NOMO-1 (cell line): ENCODE data around the gene SLC44A5.
"Not testable (repeated sequence)": the region's sequence is repeated elsewhere in the genome, so short reads cannot be mapped to it uniquely, and the experiment has no call there.

Experiments used
- DNase-seq, 2 experiments: peaks; one replicate each; lab custom pipeline; 2025; ENCODE audit not compliant: unreplicated experiment in 2 of 2; lab: John Stamatoyannopoulos, UW

Gene SLC44A5

GRCh38 chr1:75203415-75204277 is 407.3 kb downstream of the SLC44A5 start:
- peak in 1 of 2 experiments; percentile 34 for DNase-seq

- no peak for DNase-seq
Measured at GRCh38 chr1:75202751-75203150, 408.2 kb downstream of the SLC44A5 start.

GRCh38 chr1:75198761-75199160 is 412.2 kb downstream of the SLC44A5 start:
- DNase-seq = no peak

DNA sequence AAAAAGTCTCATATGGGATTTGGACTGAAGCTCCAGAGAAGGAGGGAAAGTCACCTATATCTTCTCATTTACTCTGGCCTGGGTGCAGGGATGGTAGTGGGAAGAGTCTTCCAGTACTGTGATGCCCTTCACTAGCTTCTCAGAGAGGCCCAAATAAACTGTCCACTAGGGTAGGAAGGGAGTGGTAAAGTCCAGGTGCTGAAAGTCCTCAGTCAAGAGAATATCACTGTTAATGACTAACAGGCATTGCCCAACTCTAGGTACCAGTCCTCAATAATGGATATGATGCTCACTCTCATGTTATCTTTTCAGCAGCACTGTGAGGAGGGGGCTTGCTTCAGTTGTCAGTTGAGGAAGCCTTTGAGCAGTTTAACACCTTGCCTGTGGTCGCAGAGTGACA is 412.8 kb downstream of the SLC44A5 start:
- DNase-seq = no peak

GRCh38 chr1:75188892-75189291 is 422.0 kb downstream of the SLC44A5 start:
- no peak for DNase-seq

DNA sequence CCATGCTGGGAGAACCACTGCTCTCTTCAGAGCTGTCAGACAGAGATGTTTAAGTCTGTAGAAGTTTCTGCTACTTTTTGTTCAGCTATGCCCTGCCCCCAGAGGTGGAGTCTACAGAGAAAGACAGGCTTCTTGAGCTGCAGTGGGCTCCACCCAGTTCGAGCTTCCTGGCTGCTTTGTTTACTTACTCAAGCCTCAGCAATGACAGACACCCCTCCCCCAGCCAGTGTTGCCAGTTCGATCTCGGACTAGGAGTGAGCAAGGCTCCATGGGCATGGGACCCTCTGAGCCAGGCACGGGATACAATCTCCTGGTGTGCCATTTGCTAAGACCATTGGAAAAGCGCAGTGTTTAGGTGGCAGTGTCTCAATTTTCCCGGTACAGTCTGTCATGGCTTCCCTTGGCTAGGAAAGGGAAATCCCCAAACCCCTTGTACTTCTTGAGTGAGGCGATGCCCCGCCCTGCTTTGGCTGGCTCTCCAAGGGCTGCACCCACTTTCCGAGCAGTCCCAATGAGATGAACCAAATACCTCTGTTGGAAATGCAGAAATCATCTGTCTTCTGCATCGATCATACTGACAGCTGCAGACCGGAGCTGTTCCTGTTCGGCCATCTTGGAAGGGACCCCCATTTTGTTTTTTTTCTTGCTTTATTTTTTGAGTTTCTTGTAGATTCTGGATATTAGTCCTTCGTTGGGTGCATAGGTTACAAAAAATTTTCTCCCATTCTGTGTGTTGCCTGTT is 429.5 kb downstream of the SLC44A5 start:
- DNase-seq = not testable (repeated sequence)

GRCh38 chr1:75174031-75174760 is 436.7 kb downstream of the SLC44A5 start:
- peak in 1 of 2 experiments; percentile 1 for DNase-seq

DNA sequence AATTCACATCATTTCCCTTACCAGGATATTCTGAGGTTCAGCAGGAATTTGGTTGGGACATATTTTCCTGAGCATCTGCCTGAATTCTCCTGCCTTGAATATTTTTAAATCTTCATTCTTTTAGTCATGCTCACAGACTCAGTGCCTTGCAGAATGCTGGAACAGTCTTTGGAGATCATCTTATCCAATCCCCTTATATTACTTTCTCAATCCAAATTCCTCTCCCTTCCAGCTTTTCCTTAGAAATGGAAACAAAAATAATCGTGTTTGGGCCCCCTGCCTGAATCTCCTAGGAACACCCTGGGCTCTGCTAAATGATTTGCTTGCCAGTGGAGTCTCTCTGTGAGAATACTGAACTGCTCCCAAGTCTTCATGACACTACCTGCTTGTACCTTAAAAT is 438.4 kb downstream of the SLC44A5 start:
- no peak for DNase-seq

- DNase-seq = no peak
Measured at GRCh38 chr1:75171876-75172275, 439.0 kb downstream of the SLC44A5 start.

DNA sequence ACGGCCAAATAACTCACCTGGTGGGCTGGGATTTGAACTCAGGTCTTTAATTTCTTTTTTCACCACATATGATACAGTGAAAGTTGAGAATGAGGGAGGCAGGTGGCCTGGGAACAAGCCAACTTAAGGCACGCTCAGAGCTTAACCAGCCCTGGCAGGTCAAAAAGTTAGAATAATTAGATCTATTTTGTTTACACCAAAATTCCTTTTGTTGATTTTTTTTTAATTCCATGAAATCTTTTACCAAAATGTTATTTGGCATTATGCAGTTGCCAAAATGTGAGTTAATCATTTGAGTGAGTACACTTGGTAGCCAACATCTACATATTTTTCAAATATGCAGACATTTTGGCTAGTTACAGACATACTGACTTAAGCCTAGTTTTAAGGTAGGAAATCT is 439.9 kb downstream of the SLC44A5 start:
- DNase-seq = no peak

DNA sequence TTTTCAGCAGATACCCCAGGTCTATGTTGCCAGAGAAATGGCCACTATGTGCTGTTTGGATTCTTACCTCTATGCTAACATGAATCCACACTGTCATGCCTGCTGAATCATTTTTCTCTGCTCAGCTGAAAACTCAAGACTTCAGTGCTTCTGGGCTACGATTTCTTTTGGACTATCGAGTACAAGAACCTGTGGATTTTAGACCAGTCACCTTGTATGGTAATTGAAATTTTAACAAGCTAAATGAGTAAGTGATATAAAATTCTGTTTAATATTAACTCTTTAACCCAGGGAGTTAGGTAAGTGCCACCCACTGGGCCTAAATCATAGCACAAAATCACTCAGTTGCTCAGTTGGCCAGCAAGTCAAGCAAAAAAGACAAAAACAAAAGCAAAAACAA is 440.9 kb downstream of the SLC44A5 start:
- no peak for DNase-seq

DNA sequence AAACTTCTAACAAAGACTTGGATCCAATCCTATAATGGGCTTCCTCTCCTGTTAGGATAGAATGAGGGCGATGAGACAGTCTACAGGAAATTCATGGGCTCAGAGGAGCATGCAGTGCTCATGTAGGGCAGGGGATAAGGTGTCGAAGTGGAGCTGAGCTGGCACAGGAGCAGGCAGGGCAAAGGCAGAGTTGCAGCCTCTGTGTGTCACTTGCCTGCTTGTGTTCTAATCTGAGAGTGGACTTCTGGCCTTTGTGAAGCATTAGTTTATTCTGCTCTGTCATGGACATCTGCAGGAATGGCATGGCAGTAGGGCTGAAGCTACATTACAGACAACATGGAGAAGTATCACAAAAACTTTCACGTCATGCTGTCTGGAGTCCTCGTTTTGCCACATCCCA is 444.1 kb downstream of the SLC44A5 start:
- DNase-seq = no peak

GRCh38 chr1:75165264-75165663 is 445.6 kb downstream of the SLC44A5 start:
- peak in 1 of 2 experiments; percentile 31 for DNase-seq

DNA sequence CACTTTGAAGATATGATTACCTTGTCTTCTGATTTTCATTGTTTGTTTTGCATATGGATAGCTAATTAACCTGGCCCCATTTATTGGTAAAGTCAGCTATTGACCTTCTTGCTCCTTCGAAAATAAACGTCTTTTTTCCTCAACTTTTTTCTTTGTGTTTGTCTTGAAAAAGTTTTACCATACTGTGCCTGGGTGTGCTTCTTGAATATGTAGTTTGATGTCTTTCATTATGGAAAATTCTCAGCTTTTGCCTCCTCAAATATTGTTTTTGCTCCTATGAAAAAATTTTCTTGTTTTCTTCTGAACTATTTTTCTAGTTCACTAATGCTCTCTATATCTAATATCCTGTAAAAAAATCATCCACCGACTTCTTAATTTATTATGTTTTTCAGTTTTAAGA is 451.8 kb downstream of the SLC44A5 start:
- DNase-seq = no peak
